Stimulated activated CD4-positive, alpha-beta T cell treated with anti-CD3 and anti-CD28 coated beads, Interleukin-4, amount 100 ng/mL, for 4 hours (primary cell): ENCODE measurements around the gene WDR59.
"Not testable (repeated sequence)": the region's sequence is repeated elsewhere in the genome, so short reads cannot be mapped to it uniquely, and the experiment has no call there.

Experiments used
- DNase-seq, 2 experiments: peaks; one replicate each; pipeline ENCODE4 v3.0.0-alpha.2; 2020

WDR59 gene

DNA sequence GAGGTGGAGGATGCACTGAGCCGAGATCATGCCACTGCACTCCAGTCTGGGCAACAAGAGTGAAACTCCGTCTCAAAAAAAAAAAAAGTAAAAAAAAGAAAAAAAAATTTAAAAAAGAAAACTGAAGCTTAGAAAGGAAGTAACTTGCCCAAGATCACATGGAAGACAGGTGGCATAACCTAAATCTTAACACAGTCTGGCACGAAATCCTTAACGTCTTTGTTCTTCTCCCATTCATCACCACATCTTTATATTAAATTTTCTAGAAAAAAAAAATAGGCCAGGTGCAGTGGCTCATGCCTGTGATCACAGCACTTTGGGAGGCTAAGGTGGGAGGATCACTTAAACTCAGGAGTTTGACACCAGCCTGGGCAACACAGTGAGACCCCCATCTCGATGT lies 9.3 kb downstream of the WDR59 start:
- DNase-seq = no peak

DNA sequence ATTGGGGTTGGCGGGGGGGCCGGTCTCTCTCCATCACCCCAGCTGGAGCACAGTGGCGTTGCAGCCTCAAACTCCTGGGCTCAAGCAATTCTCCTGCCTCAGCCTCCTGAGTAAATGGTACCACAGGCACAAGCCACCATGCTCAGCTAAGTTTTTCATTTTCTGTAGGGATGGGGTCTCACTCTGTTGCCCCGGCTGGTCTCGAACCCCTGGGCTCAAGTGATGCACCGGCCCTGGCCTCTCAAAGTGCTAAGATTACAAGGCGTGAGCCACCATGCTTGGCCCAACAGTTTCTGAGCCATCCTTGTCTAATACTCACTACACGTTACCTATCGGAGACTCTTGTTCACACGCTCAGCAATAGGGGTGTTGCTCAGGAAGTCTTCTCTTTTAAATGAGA lies 11.6 kb downstream of the WDR59 start:
- no peak for DNase-seq

- no peak for DNase-seq
These were observed 30.2 kb downstream of the WDR59 start for GRCh38 chr16:74954763-74955162.

GRCh38 chr16:74951681-74952080 lies 33.2 kb downstream of the WDR59 start:
- no peak for DNase-seq

GRCh38 chr16:74951206-74951605 lies 33.7 kb downstream of the WDR59 start:
- DNase-seq = no peak

GRCh38 chr16:74950511-74950910 lies 34.4 kb downstream of the WDR59 start:
- no peak for DNase-seq

GRCh38 chr16:74949309-74949708 lies 35.6 kb downstream of the WDR59 start:
- no peak for DNase-seq

DNA sequence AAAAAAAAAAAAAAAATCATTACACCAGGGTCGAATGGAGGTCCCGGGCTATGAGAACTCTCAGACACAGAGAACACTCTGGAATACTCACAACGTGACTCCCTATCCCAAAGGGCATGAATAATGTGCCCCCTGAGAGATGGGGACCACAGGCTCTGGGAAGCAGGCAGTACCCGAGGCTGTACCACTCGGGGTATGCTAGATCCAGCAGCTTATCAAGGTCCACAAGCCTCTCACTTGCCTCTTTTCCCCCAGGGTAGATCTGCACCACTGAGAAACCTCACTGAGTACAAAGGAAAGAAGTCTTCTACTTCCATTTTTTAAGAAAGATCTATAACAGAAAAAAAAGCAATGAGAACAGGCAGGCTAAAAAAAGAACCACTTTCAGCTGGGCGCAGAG lies 40.5 kb downstream of the WDR59 start:
- no peak for DNase-seq

DNA sequence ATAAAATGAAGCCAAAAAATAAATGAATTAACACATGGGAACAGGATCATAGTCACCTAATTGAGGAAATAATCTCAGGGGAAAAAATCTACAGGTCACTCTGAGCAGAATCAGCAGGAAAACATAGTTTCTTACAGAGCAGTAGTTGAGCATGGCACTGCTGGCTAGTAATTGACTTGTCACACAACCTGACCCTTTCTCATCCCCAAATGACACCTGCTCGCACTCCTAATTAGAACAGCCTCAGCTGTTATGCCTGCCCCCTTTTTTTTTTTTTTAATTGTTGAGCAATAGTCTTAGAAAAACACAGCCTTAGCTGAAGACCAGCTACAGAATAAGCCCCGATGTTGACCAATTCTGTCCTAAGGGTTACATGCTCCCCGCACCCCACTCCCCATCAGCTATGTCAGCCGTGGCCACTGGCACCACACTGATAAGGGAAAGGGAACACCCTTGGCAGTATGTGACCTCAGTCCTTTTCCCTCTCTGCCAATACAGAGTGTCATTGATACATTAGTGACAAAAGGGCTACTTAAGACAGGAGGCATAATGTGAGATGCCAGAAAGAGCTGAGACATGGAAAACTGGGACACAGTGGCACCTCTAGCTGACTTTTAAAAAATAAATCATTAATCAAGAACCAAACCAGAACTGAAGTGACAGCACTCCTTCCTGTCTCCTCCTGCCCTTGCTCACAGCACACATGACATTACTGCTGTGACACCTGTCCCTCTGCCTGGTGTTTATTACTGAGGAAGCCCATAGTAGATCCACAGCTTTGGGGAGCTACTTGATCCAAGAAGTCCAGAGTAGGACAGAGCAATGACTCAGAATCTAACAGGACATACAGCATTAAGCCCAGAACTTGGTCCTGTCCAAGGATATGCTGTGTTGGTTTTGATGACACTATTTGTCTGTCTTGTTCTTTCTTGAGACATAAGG lies 41.7 kb downstream of the WDR59 start:
- no peak for DNase-seq

DNA sequence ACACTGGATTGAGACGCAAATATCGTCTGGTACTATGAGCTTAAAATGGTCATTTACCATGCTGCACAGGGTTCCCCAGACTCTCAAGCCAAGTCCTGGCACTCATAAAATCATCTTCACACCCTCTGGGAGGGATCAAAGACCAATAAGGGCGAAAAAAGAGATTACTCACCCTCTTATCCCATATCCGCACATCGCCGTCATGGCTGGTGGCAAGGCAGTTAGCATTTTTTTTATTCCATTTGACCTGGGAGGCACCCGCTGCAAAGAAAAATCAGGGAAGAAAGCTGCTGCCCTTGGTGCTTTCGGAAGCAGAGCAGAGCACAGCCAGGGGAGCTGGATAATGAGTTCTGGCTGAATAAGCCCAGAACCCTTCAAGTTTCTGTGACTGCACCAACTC lies 42.4 kb downstream of the WDR59 start:
- no peak for DNase-seq

DNA sequence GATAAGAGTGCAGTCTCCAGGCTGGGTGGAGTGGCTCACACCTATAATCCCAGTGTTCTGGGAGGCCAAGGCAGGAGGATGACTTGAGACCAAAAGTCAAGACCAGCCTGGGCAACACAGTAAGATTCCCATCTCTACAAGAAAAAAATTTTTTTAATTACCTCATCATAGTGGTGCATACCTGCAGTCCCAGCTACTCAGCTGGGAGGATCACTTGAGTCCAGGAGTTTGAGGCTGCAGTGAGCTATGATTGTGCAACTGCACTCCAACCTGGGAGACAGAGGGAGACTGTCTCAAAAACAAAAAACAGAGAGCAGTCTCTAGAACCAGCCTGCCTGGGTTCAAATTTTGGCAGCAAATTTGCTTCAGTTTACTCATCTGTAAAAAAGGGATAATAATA lies 45.2 kb downstream of the WDR59 start:
- no peak for DNase-seq

DNA sequence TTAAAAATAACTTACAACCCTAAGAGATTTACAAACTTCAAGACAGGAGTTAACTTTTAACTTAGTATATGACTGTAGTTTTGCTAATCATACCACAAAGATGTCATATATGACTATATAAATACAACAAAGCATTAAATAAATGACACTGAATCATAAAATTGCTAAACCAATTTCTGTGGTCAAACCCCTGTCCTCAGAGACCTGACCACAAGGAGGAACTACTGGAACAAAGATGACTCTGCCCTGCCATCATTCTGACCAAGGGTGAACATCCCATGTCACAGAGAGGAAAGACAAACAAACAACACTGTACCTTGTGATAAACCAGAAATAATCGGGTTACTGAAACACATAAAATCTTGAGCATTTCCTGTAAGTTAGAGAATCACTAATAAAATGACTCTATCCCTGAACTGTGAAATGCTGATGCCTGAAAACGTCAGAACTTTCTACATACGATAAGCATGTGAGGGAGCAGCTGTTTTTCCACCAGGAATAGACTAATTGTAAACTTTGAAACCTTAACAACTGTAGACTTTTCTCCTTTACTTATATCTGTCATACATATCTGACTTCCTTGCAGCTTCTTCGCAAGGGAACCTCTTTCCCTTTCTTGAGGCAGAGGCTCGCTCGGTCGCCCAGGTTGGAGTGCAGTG lies 47.9 kb downstream of the WDR59 start:
- no peak for DNase-seq

DNA sequence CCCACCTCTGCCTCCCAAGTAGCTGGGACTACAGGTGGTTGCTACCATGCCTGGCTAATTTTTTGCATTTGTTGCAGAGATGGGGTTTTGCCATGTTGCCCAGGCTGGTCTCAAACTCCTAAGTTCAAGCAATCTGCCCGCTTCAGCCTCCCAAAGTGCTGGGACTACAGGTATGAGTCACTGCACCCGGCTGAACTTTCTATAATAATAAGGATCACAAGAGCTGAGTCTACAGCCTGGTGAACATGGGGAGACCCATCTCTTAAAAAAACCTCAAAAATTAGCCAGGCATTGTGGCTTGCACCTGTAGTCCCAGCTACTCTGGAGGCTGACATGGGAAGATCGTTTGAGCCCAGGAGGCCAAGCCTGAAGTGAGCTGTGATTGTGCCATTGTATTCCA lies 53.5 kb downstream of the WDR59 start:
- no peak for DNase-seq

DNA sequence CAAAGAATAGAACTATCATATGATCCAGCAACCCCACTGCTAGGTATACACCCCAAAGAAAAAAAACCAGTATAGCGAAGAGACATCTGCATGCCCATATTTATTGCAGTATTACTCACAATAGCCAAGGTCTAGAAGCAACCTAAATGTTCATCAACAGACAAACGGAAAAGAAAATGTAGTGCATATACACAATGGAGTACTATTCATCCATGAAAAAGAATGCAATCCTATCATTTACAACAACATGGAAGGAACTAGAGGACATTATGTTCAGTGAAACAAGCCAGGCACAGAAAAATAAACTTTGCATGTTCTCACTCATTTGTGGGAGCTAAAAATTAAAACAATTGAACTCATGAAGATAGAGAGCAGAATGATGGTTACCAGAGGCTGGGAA lies 55.3 kb downstream of the WDR59 start:
- no peak for DNase-seq

DNA sequence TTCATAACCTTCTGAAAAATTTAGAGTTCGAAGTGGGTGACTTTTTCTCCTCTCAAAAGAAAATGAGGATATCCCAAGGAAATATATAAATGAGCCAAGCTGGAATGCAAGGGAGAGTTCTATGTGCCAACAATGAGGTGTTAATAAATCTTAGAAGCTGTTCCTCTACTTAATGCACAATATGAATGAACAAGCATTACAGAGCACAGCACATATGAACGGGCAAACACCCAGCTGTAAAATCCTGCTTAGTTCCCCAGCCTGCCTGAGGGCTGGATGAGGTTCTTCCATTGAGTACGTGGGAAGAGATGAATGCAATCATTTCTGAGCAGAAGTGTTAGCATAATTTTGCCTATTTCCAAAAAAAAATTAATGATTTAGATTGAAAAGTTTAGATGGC lies 58.1 kb downstream of the WDR59 start:
- no peak for DNase-seq

- DNase-seq = no peak
These were observed 61.0 kb downstream of the WDR59 start for GRCh38 chr16:74923766-74924460.

DNA sequence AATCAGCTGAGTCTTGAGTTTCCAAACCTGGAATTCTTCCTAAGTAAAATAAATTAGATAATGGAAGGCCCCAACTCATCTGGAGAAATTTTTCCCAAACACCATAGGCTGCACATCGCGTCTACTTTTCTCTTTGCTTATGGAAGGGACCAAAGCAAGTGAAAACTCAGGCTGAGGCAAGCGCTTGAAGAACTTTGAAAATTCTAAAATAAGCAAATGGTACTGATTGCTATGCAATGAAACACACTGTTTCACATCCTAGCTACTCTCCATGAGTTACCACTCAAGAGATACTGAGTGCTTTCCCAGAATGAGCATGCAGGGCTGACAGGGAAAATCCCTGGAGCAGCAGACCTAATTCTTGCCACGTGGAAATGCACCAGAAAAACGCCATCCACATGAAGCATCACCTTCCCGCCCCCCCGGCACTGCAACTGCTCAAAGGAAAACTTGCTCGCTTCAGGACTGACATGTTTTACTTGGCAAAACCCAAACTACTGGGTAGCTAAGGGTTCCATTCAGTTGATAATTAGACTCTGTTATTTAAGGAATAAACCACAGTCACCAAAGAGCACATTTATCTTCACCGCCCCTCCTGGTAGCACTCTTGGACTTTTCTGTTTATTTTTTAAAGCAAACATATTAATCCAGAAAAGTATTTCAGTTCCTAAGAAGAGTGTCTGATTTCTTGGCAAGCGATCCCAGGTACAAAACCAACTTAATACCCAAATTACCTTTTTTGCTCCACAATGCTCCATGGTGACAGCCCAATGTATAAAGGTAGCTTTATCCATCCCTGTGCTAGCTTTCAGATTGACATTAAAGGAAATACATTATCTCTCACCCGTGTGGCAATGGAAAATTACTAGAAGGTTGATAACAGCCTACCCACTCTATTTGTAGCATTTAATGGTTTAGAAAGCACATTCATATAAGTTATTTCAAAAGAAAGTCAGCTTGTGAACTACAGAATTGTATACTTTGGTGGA lies 62.5 kb downstream of the WDR59 start:
- DNase-seq = no peak

- DNase-seq = no peak
These were observed 63.9 kb downstream of the WDR59 start for GRCh38 chr16:74921051-74921450.

DNA sequence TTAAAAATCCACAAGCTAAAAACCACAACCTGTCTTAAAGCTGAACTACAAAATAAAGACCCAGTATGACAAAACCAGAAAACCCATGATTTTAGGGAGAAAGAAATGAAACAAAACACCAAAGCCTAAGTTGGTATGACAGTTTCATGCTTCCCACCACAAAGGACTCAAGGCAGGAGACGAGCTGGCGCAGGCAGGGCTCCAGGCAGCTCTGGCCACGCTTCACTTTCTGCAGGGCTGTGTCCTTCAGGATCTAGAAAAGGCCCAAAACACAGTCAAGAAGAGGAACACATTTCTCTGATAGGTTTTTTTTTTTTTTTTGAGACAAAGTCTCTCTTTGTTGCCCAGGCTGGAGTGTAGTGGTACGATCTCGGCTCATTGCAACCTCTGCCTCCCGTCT lies 75.3 kb downstream of the WDR59 start:
- no peak for DNase-seq

GRCh38 chr16:74908759-74909158 lies 76.2 kb downstream of the WDR59 start:
- not testable (repeated sequence) for DNase-seq

DNA sequence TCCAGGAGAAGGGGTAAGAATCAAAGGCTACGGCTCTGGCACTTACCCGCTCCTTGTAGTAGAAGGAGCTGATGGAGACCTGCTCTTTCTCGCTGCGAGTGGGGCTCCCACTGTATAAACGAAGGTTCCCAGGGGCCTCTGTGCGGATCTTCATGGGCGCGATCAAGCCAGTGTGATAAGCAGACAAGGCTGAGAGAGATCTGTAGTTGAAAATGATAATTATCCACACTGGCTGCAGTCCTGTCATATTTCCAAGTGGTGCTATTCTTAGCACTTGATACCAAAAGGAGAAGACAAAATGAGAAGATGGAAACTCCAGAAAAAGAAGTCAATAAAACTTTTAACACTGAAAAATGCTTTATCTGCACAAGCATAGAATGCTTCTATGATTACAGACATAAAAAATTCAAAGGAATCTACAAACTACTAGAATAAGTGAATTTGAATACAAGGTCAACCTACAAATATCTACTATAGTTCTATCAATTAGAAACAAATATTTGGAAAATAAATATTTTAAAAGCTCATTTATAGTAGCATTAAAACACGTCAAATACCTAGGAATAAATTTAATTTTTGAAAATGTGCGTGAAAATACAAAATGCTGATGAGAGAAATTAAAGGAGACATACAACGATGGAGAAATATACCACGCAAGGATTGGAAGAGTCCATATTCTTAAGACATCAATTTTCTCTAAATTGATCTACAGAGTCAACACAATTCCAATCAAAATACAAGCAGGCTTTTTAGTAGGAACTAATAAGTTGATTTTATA lies 80.8 kb downstream of the WDR59 start:
- DNase-seq = no peak

GRCh38 chr16:74903120-74903519 lies 81.8 kb downstream of the WDR59 start:
- no peak for DNase-seq
